HCT116 (cell line): ENCODE measurements around the gene LMO7. TPM values are rescaled to one million over a fixed set of nuclear protein-coding genes. Genes with fewer than 3 reads are reported as not detected.

Source experiments
- ATAC-seq: fragments of 200-7000 bp; cut with Tn5 transposase; 2 replicates; pipeline ENCODE4 v1.9.1; 2020; ENCODE audit warnings: mild to moderate bottlenecking, moderate library complexity
- BruUV-seq: library from RNA; stranded (reverse); fragments of 400-500 nt; replicated peaks from 2 replicates; lab custom pipeline; 2021; lab: Mats Ljungman, UMichigan
- CTCF ChIA-PET: fragments of 300-600 bp; sonication (Branson Sonifier 250); formaldehyde crosslinking; loops from one replicate; lab custom pipeline; 2021; ENCODE audit warnings: antibody characterized with exemption; lab: Charles Lee
- POLR2A ChIA-PET: fragments of 300-600, 350-600 bp; sonication (Branson Sonifier 250); formaldehyde crosslinking; loops from one replicate; lab custom pipeline; 2021; ENCODE audit warnings: antibody characterized with exemption; lab: Charles Lee
- RAD21 ChIA-PET, 2 experiments: fragments of 300-600 bp; sonication (Branson Sonifier 250); formaldehyde crosslinking; loops; one replicate each; lab custom pipeline; 2023; ENCODE audit warnings: low total read pairs in 2 of 2; ENCODE audit not compliant: uncharacterized antibody in 2 of 2, unreplicated experiment in 2 of 2, low non-redundant PET in 1 of 2; lab: Charles Lee
- DNase-seq: peaks from one replicate; pipeline ENCODE4 v3.0.0-alpha.2; 2010; ENCODE audit warnings: low read depth, low spot score
- H2AFZ ChIP-seq: fragments of 200-600 bp; shearing (Covaris generic), sonication (generic); 2 replicates; pipeline ENCODE4 v1.6.1; 2017; ENCODE audit warnings: low read depth, mixed run types, mixed read lengths, antibody characterized with exemption, low read length; ENCODE audit not compliant: poor library complexity, severe bottlenecking
- H3K27ac ChIP-seq: 2 replicates; pipeline ENCODE4 v1.5.1; 2012; ENCODE audit warnings: low read depth, low read length
- H3K27me3 ChIP-seq: fragments of 200-600 bp; sonication (generic); 2 replicates; pipeline ENCODE4 v1.6.1; 2016; ENCODE audit warnings: mixed run types, low read length, mixed read lengths; ENCODE audit not compliant: insufficient read depth
- H3K36me3 ChIP-seq, 2 experiments: fragments of 200-500 bp in 1 of 2; fragments of 200-600 bp in 1 of 2; sonication (Bioruptor generic) in 1 of 2; sonication (generic) in 1 of 2; 2 replicates each; pipeline versions ENCODE4 v1.5.1 to v1.6.1; 2014 to 2016; ENCODE audit warnings: low read length in 2 of 2, inconsistent platforms in 1 of 2, mixed read lengths in 1 of 2, mixed run types in 1 of 2; ENCODE audit not compliant: insufficient read depth in 2 of 2, control insufficient read depth in 1 of 2
- H3K4me1 ChIP-seq, 2 experiments: fragments of 200-600 bp in 1 of 2; sonication (generic) in 1 of 2; 2 replicates each; pipeline versions ENCODE4 v1.5.1 to v1.6.1; 2012 to 2017; ENCODE audit warnings: low read length in 2 of 2, inconsistent platforms in 1 of 2, mild to moderate bottlenecking in 1 of 2, mixed read lengths in 1 of 2, mixed run types in 1 of 2, moderate library complexity in 1 of 2; ENCODE audit not compliant: insufficient read depth in 2 of 2, control insufficient read depth in 1 of 2
- H3K4me2 ChIP-seq: fragments of 200-600 bp; sonication (generic); 2 replicates; pipeline ENCODE4 v1.6.1; 2017; ENCODE audit warnings: mixed run types, low read length, mixed read lengths
- H3K4me3 ChIP-seq, 2 experiments: fragments of 200-600 bp in 1 of 2; sonication (generic) in 1 of 2; replicated peaks in 1 of 2; 2 replicates each; pipeline ENCODE4 v1.5.1; 2011 to 2016; ENCODE audit warnings: low read length in 2 of 2, control low read depth in 1 of 2, low read depth in 1 of 2, mild to moderate bottlenecking in 1 of 2, mixed read lengths in 1 of 2, mixed run types in 1 of 2
- H3K79me2 ChIP-seq: fragments of 200-600 bp; sonication (generic); 2 replicates; pipeline ENCODE4 v1.6.1; 2017; ENCODE audit warnings: mild to moderate bottlenecking, mixed run types, low read length, moderate library complexity, mixed read lengths; ENCODE audit not compliant: insufficient read depth
- H3K9ac ChIP-seq: fragments of 200-600 bp; sonication (generic); 2 replicates; pipeline ENCODE4 v1.6.1; 2016; ENCODE audit warnings: low read length, mixed read lengths
- H3K9me2 ChIP-seq: fragments of 200-600 bp; sonication (generic), shearing (Covaris generic); 2 replicates; pipeline ENCODE4 v1.6.1; 2017; ENCODE audit warnings: mixed run types, mild to moderate bottlenecking, moderate library complexity; ENCODE audit not compliant: insufficient read depth
- H3K9me3 ChIP-seq, 2 experiments: fragments of 200-500 bp in 1 of 2; fragments of 200-600 bp in 1 of 2; sonication (Bioruptor generic) in 1 of 2; sonication (generic) in 1 of 2; 2 replicates each; pipeline ENCODE4 v1.6.1; 2014 to 2017; ENCODE audit warnings: low read length in 2 of 2, mixed read lengths in 2 of 2, inconsistent platforms in 1 of 2, low read depth in 1 of 2, mild to moderate bottlenecking in 1 of 2, mixed run types in 1 of 2, moderate library complexity in 1 of 2; ENCODE audit not compliant: control insufficient read depth in 1 of 2, insufficient read depth in 1 of 2
- H4K20me1 ChIP-seq: fragments of 200-600 bp; sonication (generic), shearing (Covaris generic); 2 replicates; pipeline ENCODE4 v1.6.1; 2017; ENCODE audit warnings: mixed run types, mild to moderate bottlenecking, moderate library complexity; ENCODE audit not compliant: insufficient read depth
- CEBPB ChIP-seq: IDR thresholded peaks from 2 replicates; pipeline ENCODE4 v1.6.1; 2012; ENCODE audit warnings: low read depth
- EGR1 ChIP-seq: IDR thresholded peaks from 2 replicates; pipeline ENCODE4 v1.6.1; 2012; ENCODE audit warnings: low read depth
- ELF1 ChIP-seq: IDR thresholded peaks from 2 replicates; pipeline ENCODE4 v1.6.1; 2012; ENCODE audit warnings: low read depth, borderline replicate concordance
- JUND ChIP-seq: IDR thresholded peaks from 2 replicates; pipeline ENCODE4 v1.6.1; 2012
- POLR2A ChIP-seq: IDR thresholded peaks from 2 replicates; pipeline ENCODE4 v1.7.0; 2011; ENCODE audit warnings: borderline replicate concordance; ENCODE audit not compliant: insufficient read depth, insufficient read length; ENCODE audit errors: extremely low read depth
- SIN3A ChIP-seq: IDR thresholded peaks from 2 replicates; pipeline ENCODE4 v1.6.1; 2012; ENCODE audit warnings: low read depth
- TCF7L2 ChIP-seq: IDR thresholded peaks from 2 replicates; pipeline ENCODE4 v1.7.0; 2011; ENCODE audit warnings: borderline replicate concordance, inconsistent platforms; ENCODE audit not compliant: insufficient read depth, insufficient read length; ENCODE audit errors: extremely low read depth
- ZNF274 ChIP-seq: fragments of 200-500 bp; sonication (Bioruptor generic); IDR thresholded peaks from 2 replicates; pipeline ENCODE4 v1.6.1; 2014; ENCODE audit warnings: mild to moderate bottlenecking, low read depth, low read length, inconsistent platforms
- intact Hi-C: fragments of 100-400 bp; cut with micrococcal nuclease; formaldehyde crosslinking; loops from 2 replicates; pipeline ENCODE4 v1.10.0; 2022
- total RNA-seq: library from RNA; stranded (reverse); gene quantifications from one replicate; pipeline ENCODE4 v1.2.1, GENCODE V29; 2021; ENCODE audit not compliant: unreplicated experiment
- TF ChIP-seq, protein P1 (sequence below): IDR thresholded peaks from 2 replicates; pipeline ENCODE4 v1.6.1; 2012
- TF ChIP-seq, protein P2 (sequence below): IDR thresholded peaks from 2 replicates; pipeline ENCODE4 v1.6.1; 2012
- TF ChIP-seq, protein P3 (sequence below): IDR thresholded peaks from 2 replicates; pipeline ENCODE4 v1.6.1; 2011; ENCODE audit warnings: mild to moderate bottlenecking, low read length, moderate library complexity; ENCODE audit not compliant: insufficient replicate concordance; ENCODE audit errors: extremely low read depth
- TF ChIP-seq, protein P4 (sequence below): IDR thresholded peaks from 2 replicates; pipeline ENCODE4 v1.6.1; 2012; ENCODE audit warnings: low read depth

Gene LMO7
- total RNA-seq, 1 experiment from 2014 or later, result 8.1 TPM

DNA sequence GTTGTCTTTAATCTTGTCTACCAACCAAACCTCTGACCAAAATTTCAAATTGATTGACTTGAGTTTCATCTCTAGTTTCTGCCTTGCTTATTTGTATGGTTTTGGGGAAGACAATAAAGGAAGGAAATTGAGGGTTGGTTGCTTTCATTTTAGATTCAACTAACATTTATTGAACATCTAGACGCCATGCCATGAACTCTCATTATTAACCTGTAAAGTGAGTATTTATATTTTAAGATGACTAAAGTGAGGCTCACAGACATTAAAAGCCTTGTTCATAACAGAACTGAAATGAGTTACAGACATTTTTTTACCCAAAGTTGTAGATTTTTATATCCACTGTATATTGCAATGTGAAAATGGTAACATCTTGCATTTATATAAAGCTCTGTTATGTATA is 239.3 kb downstream of the LMO7 start:
- no peaks in the 10 kb centered on the region for H3K79me2 ChIP-seq
- H3K27ac ChIP-seq, result no peak overlapping the region
- no peaks in the 10 kb centered on the region for H4K20me1 ChIP-seq
- RAD21 ChIA-PET, result no interaction called here
- H3K9me3 ChIP-seq, result no peaks in the 10 kb centered on the region
- no peak overlapping the region for H3K4me3 ChIP-seq
- CTCF ChIA-PET, result interaction anchor here (1.0 to 2.9 kb wide), 6 partner anchors 7 to 1028 kb away, joined by 3 to 13 read pairs (median 3); no protein-coding TSS in a partner anchor
- H3K27me3 ChIP-seq, result no peaks in the 10 kb centered on the region
- no peak overlapping the region for H3K4me2 ChIP-seq
- ATAC-seq (no peak), DNase-seq (no peak)
- no peaks in the 10 kb centered on the region for H3K9me2 ChIP-seq
- H3K9ac ChIP-seq, result no peak overlapping the region
- no peak for TF ChIP-seq TCF7L2
- no peak for TF ChIP-seq EGR1
- TF ChIP-seq JUND, result no peak
- TF ChIP-seq, protein P1, sequence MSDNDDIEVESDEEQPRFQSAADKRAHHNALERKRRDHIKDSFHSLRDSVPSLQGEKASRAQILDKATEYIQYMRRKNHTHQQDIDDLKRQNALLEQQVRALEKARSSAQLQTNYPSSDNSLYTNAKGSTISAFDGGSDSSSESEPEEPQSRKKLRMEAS, result no peak
- no peak for TF ChIP-seq CEBPB
- TF ChIP-seq, protein P2, sequence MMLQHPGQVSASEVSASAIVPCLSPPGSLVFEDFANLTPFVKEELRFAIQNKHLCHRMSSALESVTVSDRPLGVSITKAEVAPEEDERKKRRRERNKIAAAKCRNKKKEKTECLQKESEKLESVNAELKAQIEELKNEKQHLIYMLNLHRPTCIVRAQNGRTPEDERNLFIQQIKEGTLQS, result no peak
- no peak for TF ChIP-seq ELF1
- TF ChIP-seq, protein P3, sequence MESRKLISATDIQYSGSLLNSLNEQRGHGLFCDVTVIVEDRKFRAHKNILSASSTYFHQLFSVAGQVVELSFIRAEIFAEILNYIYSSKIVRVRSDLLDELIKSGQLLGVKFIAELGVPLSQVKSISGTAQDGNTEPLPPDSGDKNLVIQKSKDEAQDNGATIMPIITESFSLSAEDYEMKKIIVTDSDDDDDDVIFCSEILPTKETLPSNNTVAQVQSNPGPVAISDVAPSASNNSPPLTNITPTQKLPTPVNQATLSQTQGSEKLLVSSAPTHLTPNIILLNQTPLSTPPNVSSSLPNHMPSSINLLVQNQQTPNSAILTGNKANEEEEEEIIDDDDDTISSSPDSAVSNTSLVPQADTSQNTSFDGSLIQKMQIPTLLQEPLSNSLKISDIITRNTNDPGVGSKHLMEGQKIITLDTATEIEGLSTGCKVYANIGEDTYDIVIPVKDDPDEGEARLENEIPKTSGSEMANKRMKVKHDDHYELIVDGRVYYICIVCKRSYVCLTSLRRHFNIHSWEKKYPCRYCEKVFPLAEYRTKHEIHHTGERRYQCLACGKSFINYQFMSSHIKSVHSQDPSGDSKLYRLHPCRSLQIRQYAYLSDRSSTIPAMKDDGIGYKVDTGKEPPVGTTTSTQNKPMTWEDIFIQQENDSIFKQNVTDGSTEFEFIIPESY, result no peak
- TF ChIP-seq, protein P4, sequence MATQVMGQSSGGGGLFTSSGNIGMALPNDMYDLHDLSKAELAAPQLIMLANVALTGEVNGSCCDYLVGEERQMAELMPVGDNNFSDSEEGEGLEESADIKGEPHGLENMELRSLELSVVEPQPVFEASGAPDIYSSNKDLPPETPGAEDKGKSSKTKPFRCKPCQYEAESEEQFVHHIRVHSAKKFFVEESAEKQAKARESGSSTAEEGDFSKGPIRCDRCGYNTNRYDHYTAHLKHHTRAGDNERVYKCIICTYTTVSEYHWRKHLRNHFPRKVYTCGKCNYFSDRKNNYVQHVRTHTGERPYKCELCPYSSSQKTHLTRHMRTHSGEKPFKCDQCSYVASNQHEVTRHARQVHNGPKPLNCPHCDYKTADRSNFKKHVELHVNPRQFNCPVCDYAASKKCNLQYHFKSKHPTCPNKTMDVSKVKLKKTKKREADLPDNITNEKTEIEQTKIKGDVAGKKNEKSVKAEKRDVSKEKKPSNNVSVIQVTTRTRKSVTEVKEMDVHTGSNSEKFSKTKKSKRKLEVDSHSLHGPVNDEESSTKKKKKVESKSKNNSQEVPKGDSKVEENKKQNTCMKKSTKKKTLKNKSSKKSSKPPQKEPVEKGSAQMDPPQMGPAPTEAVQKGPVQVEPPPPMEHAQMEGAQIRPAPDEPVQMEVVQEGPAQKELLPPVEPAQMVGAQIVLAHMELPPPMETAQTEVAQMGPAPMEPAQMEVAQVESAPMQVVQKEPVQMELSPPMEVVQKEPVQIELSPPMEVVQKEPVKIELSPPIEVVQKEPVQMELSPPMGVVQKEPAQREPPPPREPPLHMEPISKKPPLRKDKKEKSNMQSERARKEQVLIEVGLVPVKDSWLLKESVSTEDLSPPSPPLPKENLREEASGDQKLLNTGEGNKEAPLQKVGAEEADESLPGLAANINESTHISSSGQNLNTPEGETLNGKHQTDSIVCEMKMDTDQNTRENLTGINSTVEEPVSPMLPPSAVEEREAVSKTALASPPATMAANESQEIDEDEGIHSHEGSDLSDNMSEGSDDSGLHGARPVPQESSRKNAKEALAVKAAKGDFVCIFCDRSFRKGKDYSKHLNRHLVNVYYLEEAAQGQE, result no peak
- no peak for TF ChIP-seq ZNF274
- no peak for TF ChIP-seq SIN3A
- no peak for TF ChIP-seq POLR2A
- TF ChIP-seq, all 23 proteins: peak for 0
- H2AFZ ChIP-seq, result no peak overlapping the region
- H3K36me3 ChIP-seq, result no peaks in the 10 kb centered on the region
- intact Hi-C loops, result loop anchor here (5.0 kb wide), 1 partner anchor 1107 kb away; no protein-coding TSS in a partner anchor
- H3K4me1 ChIP-seq, result peaks cover 0 to 4% of the 10 kb centered on the region in 2 experiments; a peak in 1 of 4 replicates
- BruUV-seq, result no TSS peak
- POLR2A ChIA-PET, result no interaction called here
